ENCODE data around the gene GRK2.

Gene GRK2

DNA sequence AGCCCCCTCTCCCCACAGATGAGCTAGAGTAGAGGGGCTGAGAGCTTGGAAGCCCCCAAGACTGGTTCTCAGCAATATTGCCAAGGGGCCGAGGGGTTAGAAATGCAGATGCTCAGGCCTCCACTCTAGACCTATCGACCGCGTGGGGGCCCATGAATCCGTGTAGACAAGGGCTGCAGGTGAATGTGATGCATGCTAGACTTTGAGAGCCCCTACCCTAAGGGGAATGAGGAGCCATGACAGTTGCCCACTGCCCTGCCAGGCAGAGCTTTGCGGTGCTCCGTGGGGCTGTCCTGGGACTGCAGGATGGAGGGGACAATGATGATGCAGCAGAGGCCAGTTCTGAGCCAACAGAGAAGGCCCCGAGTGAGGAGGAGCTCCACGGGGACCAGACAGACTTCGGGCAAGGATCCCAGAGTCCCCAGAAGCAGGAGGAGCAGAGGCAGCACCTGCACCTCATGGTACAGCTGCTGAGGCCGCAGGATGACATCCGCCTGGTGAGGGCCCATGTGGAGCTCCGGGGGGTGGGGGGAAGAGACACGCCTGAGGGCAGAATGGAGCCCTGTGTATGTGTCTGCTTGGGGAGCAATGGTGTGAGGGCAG is 38.3 kb downstream of the GRK2 start:
- Histone ChIP-seq H3K36me3 (ENCODE audit: insufficient read depth, low read length) (peaks cover 15% of the 10 kb centered on the region), H3K9ac (ENCODE audit: low read depth, low read length) (0 out of 2 replicates have a peak overlapping the region, but pooled peaks have one; percentile 61), H3K9me3 (ENCODE audit: insufficient read depth, low read depth, low read length) (no peaks in the 10 kb centered on the region), H3K4me3 (ENCODE audit: low read length) (peak overlapping the region; percentile 78), H3K4me1 (ENCODE audit: insufficient read depth, low read length) (peaks cover 16% of the 10 kb centered on the region), H3K27ac (ENCODE audit: low read depth, low read length) (no peak overlapping the region), H3K27me3 (ENCODE audit: insufficient read depth, low read length) (peaks cover 11% of the 10 kb centered on the region)
- 75% methylated on average over 14 of the region's 14 CpGs for WGBS

- 94% methylated on average over 19 of the region's 19 CpGs for WGBS
- H3K4me1 ChIP-seq (ENCODE audit: insufficient read depth, low read length), result peaks cover 10% of the 10 kb centered on the region
- 0 out of 2 replicates have a peak, but pooled peaks cover 4% of the 10 kb centered on the region for H3K36me3 ChIP-seq (ENCODE audit: insufficient read depth, low read length)
- no peak overlapping the region for H3K27ac ChIP-seq (ENCODE audit: low read depth, low read length)
- no peak overlapping the region for H3K9ac ChIP-seq (ENCODE audit: low read depth, low read length)
- H3K4me3 ChIP-seq (ENCODE audit: low read length), result no peak overlapping the region
- H3K27me3 ChIP-seq (ENCODE audit: insufficient read depth, low read length), result peaks cover 11% of the 10 kb centered on the region
- no peaks in the 10 kb centered on the region for H3K9me3 ChIP-seq (ENCODE audit: insufficient read depth, low read depth, low read length)
Measured at GRCh38 chr11:67306769-67307544, 40.7 kb downstream of the GRK2 start.

DNA sequence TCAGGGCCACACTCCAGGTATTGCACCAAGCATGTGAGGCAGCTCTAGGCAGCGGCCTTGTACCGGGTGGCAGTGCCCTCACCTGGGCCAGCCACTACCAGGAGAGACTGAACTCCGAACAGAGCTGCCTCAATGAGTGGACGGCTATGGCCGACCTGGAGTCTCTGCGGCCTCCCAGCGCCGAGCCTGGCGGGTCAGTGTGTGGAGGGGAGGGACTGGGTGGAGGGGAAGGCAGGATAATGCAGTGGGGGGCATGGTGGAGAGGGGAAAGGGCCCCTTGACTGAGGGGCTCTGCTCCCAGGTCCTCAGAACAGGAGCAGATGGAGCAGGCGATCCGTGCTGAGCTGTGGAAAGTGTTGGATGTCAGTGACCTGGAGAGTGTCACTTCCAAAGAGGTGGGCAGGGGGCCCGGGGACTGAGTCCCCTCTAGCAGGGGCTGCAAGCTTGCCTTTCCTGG is 41.3 kb downstream of the GRK2 start:
- Histone ChIP-seq H3K36me3 (ENCODE audit: insufficient read depth, low read length) (0 out of 2 replicates have a peak, but pooled peaks cover 4% of the 10 kb centered on the region), H3K9me3 (ENCODE audit: insufficient read depth, low read depth, low read length) (no peaks in the 10 kb centered on the region), H3K4me3 (ENCODE audit: low read length) (no peak overlapping the region), H3K27ac (ENCODE audit: low read depth, low read length) (no peak overlapping the region), H3K4me1 (ENCODE audit: insufficient read depth, low read length) (peaks cover 6% of the 10 kb centered on the region), H3K27me3 (ENCODE audit: insufficient read depth, low read length) (peaks cover 11% of the 10 kb centered on the region), H3K9ac (ENCODE audit: low read depth, low read length) (no peak overlapping the region)
- 92% methylated on average over 12 of the region's 12 CpGs for whole genome bisulfite sequencing

- 95% methylated on average over 20 of the region's 20 CpGs for WGBS
- Histone ChIP-seq H3K27ac (ENCODE audit: low read depth, low read length) (no peak overlapping the region), H3K9ac (ENCODE audit: low read depth, low read length) (no peak overlapping the region), H3K4me1 (ENCODE audit: insufficient read depth, low read length) (0 out of 2 replicates have a peak, but pooled peaks cover 3% of the 10 kb centered on the region), H3K27me3 (ENCODE audit: insufficient read depth, low read length) (peaks cover 11% of the 10 kb centered on the region), H3K9me3 (ENCODE audit: insufficient read depth, low read depth, low read length) (no peaks in the 10 kb centered on the region), H3K36me3 (ENCODE audit: insufficient read depth, low read length) (0 out of 2 replicates have a peak, but pooled peaks cover 4% of the 10 kb centered on the region), H3K4me3 (ENCODE audit: low read length) (no peak overlapping the region)
Measured at GRCh38 chr11:67308031-67308866, 42.0 kb downstream of the GRK2 start.

- no peak overlapping the region for H3K27ac ChIP-seq (ENCODE audit: low read depth, low read length)
- 97% methylated on average over 11 of the region's 11 CpGs for WGBS
- 0 out of 2 replicates have a peak, but pooled peaks cover 4% of the 10 kb centered on the region for H3K36me3 ChIP-seq (ENCODE audit: insufficient read depth, low read length)
Measured at GRCh38 chr11:67309166-67309565, 42.9 kb downstream of the GRK2 start.

GRCh38 chr11:67309661-67310061 is 43.4 kb downstream of the GRK2 start:
- H3K9ac ChIP-seq (ENCODE audit: low read depth, low read length), result no peak overlapping the region
- H3K27me3 ChIP-seq (ENCODE audit: insufficient read depth, low read length), result peaks cover 2% of the 10 kb centered on the region; the same call in 1 of the 2 replicates
- 0 out of 2 replicates have a peak, but pooled peaks cover 4% of the 10 kb centered on the region for H3K36me3 ChIP-seq (ENCODE audit: insufficient read depth, low read length)
- H3K9me3 ChIP-seq (ENCODE audit: insufficient read depth, low read depth, low read length), result no peaks in the 10 kb centered on the region
- H3K4me1 ChIP-seq (ENCODE audit: insufficient read depth, low read length), result 0 out of 2 replicates have a peak, but pooled peaks cover under 1% of the 10 kb centered on the region
- H3K27ac ChIP-seq (ENCODE audit: low read depth, low read length), result no peak overlapping the region
- H3K4me3 ChIP-seq (ENCODE audit: low read length), result no peak overlapping the region
- 95% methylated on average over 14 of the region's 14 CpGs for WGBS

More at GRCh38 chr11:67309166-67309565, 42.9 kb downstream of the GRK2 start:
- H3K4me1 ChIP-seq (ENCODE audit: insufficient read depth, low read length), result 0 out of 2 replicates have a peak, but pooled peaks cover 3% of the 10 kb centered on the region
- no peak overlapping the region for H3K4me3 ChIP-seq (ENCODE audit: low read length)
- no peaks in the 10 kb centered on the region for H3K9me3 ChIP-seq (ENCODE audit: insufficient read depth, low read depth, low read length)
- peaks cover 6% of the 10 kb centered on the region for H3K27me3 ChIP-seq (ENCODE audit: insufficient read depth, low read length)
- H3K9ac ChIP-seq (ENCODE audit: low read depth, low read length), result no peak overlapping the region

DNA sequence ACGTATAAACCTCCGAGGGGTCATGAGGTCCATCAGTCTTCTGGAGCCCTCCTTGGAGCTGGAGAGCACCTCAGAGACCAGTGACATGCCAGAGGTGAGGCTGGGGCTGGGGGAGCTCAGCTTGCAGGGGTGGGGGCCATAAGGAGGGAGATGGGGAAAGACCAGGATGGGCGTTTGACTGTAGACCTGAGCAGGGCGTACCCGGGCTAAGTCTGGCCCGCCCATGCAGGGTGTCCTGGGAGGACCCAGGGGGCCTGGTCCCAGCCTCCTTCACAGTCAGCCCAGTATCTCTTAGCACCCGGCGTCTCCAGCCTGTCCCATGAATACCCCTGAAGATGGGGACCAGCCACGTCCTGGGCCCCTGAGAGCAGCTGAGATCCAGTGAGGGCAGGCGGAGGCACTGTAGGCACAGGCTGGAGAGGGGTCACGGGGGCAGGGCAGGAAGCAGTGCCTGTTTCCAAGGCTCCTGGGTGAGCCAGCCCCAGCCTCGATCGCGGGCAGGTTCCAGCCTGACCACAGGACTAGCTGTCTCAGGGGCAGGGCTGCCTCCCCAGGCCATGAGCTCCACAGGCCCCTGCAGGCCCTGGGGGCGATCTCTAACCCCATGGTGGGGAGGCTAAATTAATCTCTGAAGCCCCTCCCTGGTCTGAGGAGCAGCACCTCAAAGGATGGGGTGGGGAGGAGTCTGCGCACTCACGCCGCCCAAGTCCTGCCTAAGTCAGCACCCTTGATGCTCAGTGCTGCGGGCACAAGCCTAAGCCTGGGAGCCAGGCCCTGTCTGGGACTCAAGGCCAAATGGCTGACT is 44.2 kb downstream of the GRK2 start:
- 92% methylated on average over 19 of the region's 19 CpGs for WGBS
- 0 out of 2 replicates have a peak, but pooled peaks cover 4% of the 10 kb centered on the region for H3K36me3 ChIP-seq (ENCODE audit: insufficient read depth, low read length)
- no peaks in the 10 kb centered on the region for H3K4me1 ChIP-seq (ENCODE audit: insufficient read depth, low read length)
- no peak overlapping the region for H3K9ac ChIP-seq (ENCODE audit: low read depth, low read length)
- H3K27me3 ChIP-seq (ENCODE audit: insufficient read depth, low read length), result no peaks in the 10 kb centered on the region
- H3K9me3 ChIP-seq (ENCODE audit: insufficient read depth, low read depth, low read length), result no peaks in the 10 kb centered on the region
- H3K27ac ChIP-seq (ENCODE audit: low read depth, low read length), result no peak overlapping the region
- H3K4me3 ChIP-seq (ENCODE audit: low read length), result no peak overlapping the region

DNA sequence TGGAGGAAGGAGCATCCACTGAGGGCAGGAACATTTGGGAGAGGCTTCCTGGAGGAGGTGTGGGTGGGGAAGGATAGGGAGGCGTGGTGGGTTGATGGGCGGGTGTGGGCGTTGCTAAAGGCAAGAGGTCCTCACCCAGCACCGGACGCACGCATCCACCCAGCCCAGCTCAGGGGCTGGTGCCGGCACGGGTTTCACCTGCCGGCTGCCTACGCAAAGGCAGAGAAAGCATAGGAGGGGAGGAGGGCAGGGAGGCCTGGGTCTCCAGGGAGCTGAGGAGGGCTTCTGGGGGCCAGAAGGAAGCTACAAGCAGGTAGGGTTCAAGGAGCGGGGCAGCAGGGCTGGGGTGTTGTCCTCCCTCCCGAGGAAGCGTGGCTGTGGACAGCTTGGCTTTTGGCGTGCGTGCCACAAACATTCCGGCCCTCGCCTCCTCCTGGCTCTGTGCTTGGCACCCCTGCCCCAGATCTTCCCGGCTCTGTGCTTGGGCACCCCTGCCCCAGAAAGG is 44.8 kb downstream of the GRK2 start:
- no peaks in the 10 kb centered on the region for H3K4me1 ChIP-seq (ENCODE audit: insufficient read depth, low read length)
- 88% methylated on average over 18 of the region's 18 CpGs for WGBS
- no peak overlapping the region for H3K4me3 ChIP-seq (ENCODE audit: low read length)
- H3K36me3 ChIP-seq (ENCODE audit: insufficient read depth, low read length), result 0 out of 2 replicates have a peak, but pooled peaks cover 4% of the 10 kb centered on the region
- no peaks in the 10 kb centered on the region for H3K9me3 ChIP-seq (ENCODE audit: insufficient read depth, low read depth, low read length)
- H3K27ac ChIP-seq (ENCODE audit: low read depth, low read length), result no peak overlapping the region
- H3K27me3 ChIP-seq (ENCODE audit: insufficient read depth, low read length), result no peaks in the 10 kb centered on the region
- H3K9ac ChIP-seq (ENCODE audit: low read depth, low read length), result no peak overlapping the region

DNA sequence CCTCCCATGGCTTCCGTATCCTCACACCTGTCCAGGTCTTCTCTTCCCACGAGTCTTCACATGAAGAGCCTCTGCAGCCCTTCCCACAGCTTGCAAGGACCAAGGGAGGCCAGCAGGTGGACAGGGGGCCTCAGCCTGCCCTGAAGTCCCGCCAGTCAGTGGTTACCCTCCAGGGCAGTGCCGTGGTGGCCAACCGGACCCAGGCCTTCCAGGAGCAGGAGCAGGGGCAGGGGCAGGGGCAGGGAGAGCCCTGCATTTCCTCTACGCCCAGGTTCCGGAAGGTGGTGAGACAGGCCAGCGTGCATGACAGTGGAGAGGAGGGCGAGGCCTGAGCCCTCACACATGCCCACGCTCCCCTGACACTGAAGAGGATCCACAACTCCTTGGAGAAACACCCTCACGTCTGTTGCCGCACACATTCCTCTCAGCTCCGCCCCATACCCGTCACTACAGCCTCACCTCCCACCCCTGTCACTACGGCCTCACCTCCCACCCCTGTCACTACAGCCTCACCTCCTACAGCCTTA is 45.3 kb downstream of the GRK2 start:
- H3K4me3 ChIP-seq (ENCODE audit: low read length), result no peak overlapping the region
- H3K27ac ChIP-seq (ENCODE audit: low read depth, low read length), result no peak overlapping the region
- no peak overlapping the region for H3K9ac ChIP-seq (ENCODE audit: low read depth, low read length)
- 0 out of 2 replicates have a peak, but pooled peaks cover 4% of the 10 kb centered on the region for H3K36me3 ChIP-seq (ENCODE audit: insufficient read depth, low read length)
- no peaks in the 10 kb centered on the region for H3K27me3 ChIP-seq (ENCODE audit: insufficient read depth, low read length)
- no peaks in the 10 kb centered on the region for H3K4me1 ChIP-seq (ENCODE audit: insufficient read depth, low read length)
- 90% methylated on average over 15 of the region's 15 CpGs for WGBS
- no peaks in the 10 kb centered on the region for H3K9me3 ChIP-seq (ENCODE audit: insufficient read depth, low read depth, low read length)

Measured in HUES64 (cell line).